ENCODE results near the gene HAND2. TPM values are rescaled to one million over a fixed set of nuclear protein-coding genes. Genes with fewer than 3 reads are reported as not detected.

Gene HAND2
- total RNA-seq, 1 experiment from 2014 or later = 0.31 TPM

GRCh38 chr4:173528378-173529321 lies 1.4 kb downstream of the HAND2 start:
- H3K27ac ChIP-seq (ENCODE audit: low read length) = no peak overlapping the region
- ChIA-PET CTCF (no interaction called here), POLR2A (no interaction called here)
- intact Hi-C loops (cut with micrococcal nuclease; ENCODE audit: unreplicated experiment) (no loop called here), in situ Hi-C loops (cut with HindIII; ENCODE audit: low pct_unique_long_range_greater_than_20kb, low sequenced_read_pairs) (no loop called here)
- no peak for TF ChIP-seq POLR2AphosphoS5 (IDR thresholded peaks at IDR 0.05; ENCODE audit: low read depth, low read length)
- TF ChIP-seq SIN3A (IDR thresholded peaks at IDR 0.05; ENCODE audit: borderline replicate concordance, insufficient read depth, low read depth, low read length) = no peak
- TF ChIP-seq TCF7L2 (IDR thresholded peaks at IDR 0.05; ENCODE audit: low read depth, low read length) = no peak
- no peak for TF ChIP-seq REST (IDR thresholded peaks at IDR 0.05; ENCODE audit: insufficient read depth in 1 of 2, low read depth in 2 of 2, low read length in 1 of 2)
- TF ChIP-seq CTCF (IDR thresholded peaks at IDR 0.05) = no peak
- no peaks in the 10 kb centered on the region for H3K36me3 ChIP-seq (ENCODE audit: control insufficient read depth, insufficient read depth, low read length)
- peak overlapping the region; percentile 8 to 39; a peak in 2 of 4 replicates for H3K4me3 ChIP-seq (ENCODE audit: low read depth in 2 of 2, low read length in 2 of 2)
- no peak for DNase-seq (ENCODE audit: low read depth, low spot score)
- no TSS peak for BruUV-seq (replicated peaks)
- H3K9me3 ChIP-seq (ENCODE audit: control insufficient read depth, insufficient read depth, low read depth, low read length) = no peaks in the 10 kb centered on the region
- peaks cover 3% of the 10 kb centered on the region; the same call in 1 of the 2 replicates for H3K27me3 ChIP-seq (ENCODE audit: control insufficient read depth, insufficient read depth, low read length)
- ATAC-seq = peak; percentile 63
- no peaks in the 10 kb centered on the region for H3K4me1 ChIP-seq (ENCODE audit: control insufficient read depth, insufficient read depth, low read length)

GRCh38 chr4:173527103-173527891 lies 2.7 kb downstream of the HAND2 start:
- no peaks in the 10 kb centered on the region for H3K9me3 ChIP-seq (ENCODE audit: control insufficient read depth, insufficient read depth, low read depth, low read length)
- peak overlapping the region in 1 of 2 experiments; percentile 39; a peak in 1 of 4 replicates for H3K4me3 ChIP-seq (ENCODE audit: low read depth in 2 of 2, low read length in 2 of 2)
- CTCF ChIA-PET = no interaction called here
- POLR2A ChIA-PET = no interaction called here
- no peak for ATAC-seq
- H3K36me3 ChIP-seq (ENCODE audit: control insufficient read depth, insufficient read depth, low read length) = no peaks in the 10 kb centered on the region
- H3K27ac ChIP-seq (ENCODE audit: low read length) = no peak overlapping the region
- DNase-seq (ENCODE audit: low read depth, low spot score) = no peak
- in situ Hi-C loops (cut with HindIII; ENCODE audit: low pct_unique_long_range_greater_than_20kb, low sequenced_read_pairs) = no loop called here
- peaks cover 3% of the 10 kb centered on the region; the same call in 1 of the 2 replicates for H3K27me3 ChIP-seq (ENCODE audit: control insufficient read depth, insufficient read depth, low read length)
- no peaks in the 10 kb centered on the region for H3K4me1 ChIP-seq (ENCODE audit: control insufficient read depth, insufficient read depth, low read length)
- no TSS peak for BruUV-seq (replicated peaks)
- TF ChIP-seq POLR2AphosphoS5 (IDR thresholded peaks at IDR 0.05; ENCODE audit: low read depth, low read length) (no peak), TCF7L2 (IDR thresholded peaks at IDR 0.05; ENCODE audit: low read depth, low read length) (no peak), REST (IDR thresholded peaks at IDR 0.05; ENCODE audit: insufficient read depth in 1 of 2, low read depth in 2 of 2, low read length in 1 of 2) (no peak), SIN3A (IDR thresholded peaks at IDR 0.05; ENCODE audit: borderline replicate concordance, insufficient read depth, low read depth, low read length) (no peak), CTCF (IDR thresholded peaks at IDR 0.05) (no peak)
- intact Hi-C loops (cut with micrococcal nuclease; ENCODE audit: unreplicated experiment) = no loop called here
